Effector CD4-positive, alpha-beta T cell (primary cell): Measurements from ENCODE around the gene HYI.

Experiments
- DNase-seq: peaks from one replicate; pipeline ENCODE4 v3.0.0-alpha.2; 2020

Gene HYI

GRCh38 chr1:43444151-43444828 is 9.4 kb downstream of the HYI start:
- DNase-seq: no peak

GRCh38 chr1:43443197-43443946 is 10.4 kb downstream of the HYI start:
- DNase-seq: no peak

GRCh38 chr1:43442756-43443155 is 11.0 kb downstream of the HYI start:
- no peak for DNase-seq

GRCh38 chr1:43441894-43442637 is 11.7 kb downstream of the HYI start:
- no peak for DNase-seq

- DNase-seq: no peak
These were observed 12.4 kb downstream of the HYI start for GRCh38 chr1:43441166-43441893.

- no peak for DNase-seq
These were observed 13.4 kb downstream of the HYI start for GRCh38 chr1:43440358-43440757.

GRCh38 chr1:43439781-43440180 is 13.9 kb downstream of the HYI start:
- no peak for DNase-seq

GRCh38 chr1:43438953-43439581 is 14.7 kb downstream of the HYI start:
- DNase-seq: no peak

GRCh38 chr1:43438576-43438952 is 15.2 kb downstream of the HYI start:
- no peak for DNase-seq

GRCh38 chr1:43438006-43438405 is 15.7 kb downstream of the HYI start:
- DNase-seq: no peak

GRCh38 chr1:43437031-43437973 is 16.4 kb downstream of the HYI start:
- DNase-seq: no peak

GRCh38 chr1:43436371-43436770 is 17.4 kb downstream of the HYI start:
- no peak for DNase-seq

- DNase-seq: no peak
These were observed 18.3 kb downstream of the HYI start for GRCh38 chr1:43435146-43436145.

- DNase-seq: no peak
These were observed 19.5 kb downstream of the HYI start for GRCh38 chr1:43434256-43434655.

GRCh38 chr1:43432907-43433306 is 20.8 kb downstream of the HYI start:
- no peak for DNase-seq

GRCh38 chr1:43432171-43432860 is 21.4 kb downstream of the HYI start:
- no peak for DNase-seq

GRCh38 chr1:43431676-43432075 is 22.1 kb downstream of the HYI start:
- no peak for DNase-seq

GRCh38 chr1:43430831-43431230 is 22.9 kb downstream of the HYI start:
- no peak for DNase-seq

- DNase-seq: no peak
These were observed 25.8 kb downstream of the HYI start for GRCh38 chr1:43427941-43428340.

GRCh38 chr1:43427524-43427923 is 26.2 kb downstream of the HYI start:
- DNase-seq: no peak
